CD1c-positive myeloid dendritic cell (primary cell): ENCODE data around the gene SLC35D2.
"Not testable (repeated sequence)": the region's sequence is repeated elsewhere in the genome, so short reads cannot be mapped to it uniquely, and the experiment has no call there.

ENCODE experiments used
- DNase-seq: peaks from one replicate; pipeline ENCODE4 v3.0.0-alpha.2; 2016; ENCODE audit errors: extremely low spot score

Gene SLC35D2

GRCh38 chr9:96360976-96361375 lies 22.5 kb downstream of the SLC35D2 start:
- no peak for DNase-seq

- not testable (repeated sequence) for DNase-seq
Measured at GRCh38 chr9:96360523-96360922, 23.0 kb downstream of the SLC35D2 start.

GRCh38 chr9:96350866-96351265 lies 32.6 kb downstream of the SLC35D2 start:
- DNase-seq: no peak

- no peak for DNase-seq
Measured at GRCh38 chr9:96348261-96348660, 35.2 kb downstream of the SLC35D2 start.

GRCh38 chr9:96345551-96345950 lies 38.0 kb downstream of the SLC35D2 start:
- no peak for DNase-seq

GRCh38 chr9:96344458-96345180 lies 38.9 kb downstream of the SLC35D2 start:
- peak; percentile 35 for DNase-seq

GRCh38 chr9:96343515-96344360 lies 39.8 kb downstream of the SLC35D2 start:
- no peak for DNase-seq

- no peak for DNase-seq
Measured at GRCh38 chr9:96342571-96343245, 40.8 kb downstream of the SLC35D2 start.

- no peak for DNase-seq
Measured at GRCh38 chr9:96340707-96341106, 42.8 kb downstream of the SLC35D2 start.

- no peak for DNase-seq
Measured at GRCh38 chr9:96338299-96338698, 45.2 kb downstream of the SLC35D2 start.

- no peak for DNase-seq
Measured at GRCh38 chr9:96333958-96334357, 49.6 kb downstream of the SLC35D2 start.

GRCh38 chr9:96331236-96331947 lies 52.1 kb downstream of the SLC35D2 start:
- no peak for DNase-seq

- DNase-seq: peak; percentile 67
Measured at GRCh38 chr9:96327694-96328352, 55.7 kb downstream of the SLC35D2 start.

GRCh38 chr9:96323169-96323568 lies 60.3 kb downstream of the SLC35D2 start:
- DNase-seq: no peak

GRCh38 chr9:96322736-96323135 lies 60.8 kb downstream of the SLC35D2 start:
- DNase-seq: not testable (repeated sequence)

- DNase-seq: not testable (repeated sequence)
Measured at GRCh38 chr9:96322210-96322609, 61.3 kb downstream of the SLC35D2 start.

- no peak for DNase-seq
Measured at GRCh38 chr9:96321515-96321914, 62.0 kb downstream of the SLC35D2 start.

- DNase-seq: no peak
Measured at GRCh38 chr9:96320749-96321280, 62.7 kb downstream of the SLC35D2 start.

GRCh38 chr9:96318921-96319565 lies 64.5 kb downstream of the SLC35D2 start:
- DNase-seq: peak; percentile 20

- DNase-seq: peak; percentile 39
Measured at GRCh38 chr9:96317335-96317980, 66.1 kb downstream of the SLC35D2 start.
